ENCODE data around the gene PPFIA1. TPM values are rescaled to one million over a fixed set of nuclear protein-coding genes. Genes with fewer than 3 reads are reported as not detected.

Gene PPFIA1
- total RNA-seq, 2 donors from 2014 or later: 105 to 118 TPM

- Histone ChIP-seq H3K4me3 (ENCODE audit: low read length) (no peak overlapping the region), H3K36me3 (ENCODE audit: control insufficient read depth, insufficient read depth, low read length) (peaks cover 82% of the 10 kb centered on the region), H3K27me3 (ENCODE audit: control insufficient read depth, insufficient read depth, low read length, poor library complexity, severe bottlenecking) (no peaks in the 10 kb centered on the region), H3K4me1 (ENCODE audit: control insufficient read depth, insufficient read depth, low read length) (no peaks in the 10 kb centered on the region), H3K9me3 (ENCODE audit: control insufficient read depth, low read length) (no peaks in the 10 kb centered on the region), H3K9ac (ENCODE audit: extremely low read depth, low read length, poor library complexity, severe bottlenecking) (no peak overlapping the region), H3K27ac (ENCODE audit: low read depth, low read length) (no peak overlapping the region)
- TF ChIP-seq CTCF (conservative IDR thresholded peaks at IDR 0.05): no peak
- DNase-seq: peak; percentile 66
- Mint-ChIP-seq H3K4me3 (no peak overlapping the region), H3K36me3 (ENCODE audit: low read depth) (peaks cover 77% of the 10 kb centered on the region), H3K27ac (peak overlapping the region; percentile 55), H3K9me3 (no peaks in the 10 kb centered on the region), H3K4me1 (no peaks in the 10 kb centered on the region), H3K27me3 (ENCODE audit: insufficient read depth) (no peaks in the 10 kb centered on the region)
- WGBS, 2 experiments (ENCODE audit: insufficient coverage in 1 of 2, insufficient read length in 1 of 2): 95 to 97% methylated on average over 11 to 14 of the region's 14 CpGs
Measured at GRCh38 chr11:70424765-70425344, 154.4 kb downstream of the PPFIA1 start.

- no peaks in the 10 kb centered on the region for H3K27me3 ChIP-seq (ENCODE audit: control insufficient read depth, insufficient read depth, low read length, poor library complexity, severe bottlenecking)
- no peaks in the 10 kb centered on the region for H3K9me3 ChIP-seq (ENCODE audit: control insufficient read depth, low read length)
- H3K27ac Mint-ChIP-seq: no peak overlapping the region
- no peak for TF ChIP-seq CTCF (conservative IDR thresholded peaks at IDR 0.05)
- WGBS, 2 experiments (ENCODE audit: insufficient coverage in 1 of 2, insufficient read length in 1 of 2): 97 to 98% methylated on average over 11 of the region's 11 CpGs
- H3K36me3 ChIP-seq (ENCODE audit: control insufficient read depth, insufficient read depth, low read length): peaks cover 84% of the 10 kb centered on the region
- no peaks in the 10 kb centered on the region for H3K4me1 ChIP-seq (ENCODE audit: control insufficient read depth, insufficient read depth, low read length)
- peaks cover 76% of the 10 kb centered on the region for H3K36me3 Mint-ChIP-seq (ENCODE audit: low read depth)
- H3K27ac ChIP-seq (ENCODE audit: low read depth, low read length): no peak overlapping the region
- H3K4me3 ChIP-seq (ENCODE audit: low read length): no peak overlapping the region
- DNase-seq: no peak
- H3K27me3 Mint-ChIP-seq (ENCODE audit: insufficient read depth): no peaks in the 10 kb centered on the region
- no peak overlapping the region for H3K4me3 Mint-ChIP-seq
- no peaks in the 10 kb centered on the region for H3K9me3 Mint-ChIP-seq
- no peak overlapping the region for H3K9ac ChIP-seq (ENCODE audit: extremely low read depth, low read length, poor library complexity, severe bottlenecking)
- no peaks in the 10 kb centered on the region for H3K4me1 Mint-ChIP-seq
Measured at GRCh38 chr11:70427436-70427835, 156.9 kb downstream of the PPFIA1 start.

- H3K36me3 ChIP-seq (ENCODE audit: control insufficient read depth, insufficient read depth, low read length): peaks cover 81% of the 10 kb centered on the region
- H3K4me1 ChIP-seq (ENCODE audit: control insufficient read depth, insufficient read depth, low read length): no peaks in the 10 kb centered on the region
- WGBS, 2 experiments (ENCODE audit: insufficient coverage in 1 of 2, insufficient read length in 1 of 2): 96 to 98% methylated on average over 10 to 17 of the region's 18 CpGs
- no peak overlapping the region for H3K4me3 ChIP-seq (ENCODE audit: low read length)
- H3K9ac ChIP-seq (ENCODE audit: extremely low read depth, low read length, poor library complexity, severe bottlenecking): no peak overlapping the region
- H3K36me3 Mint-ChIP-seq (ENCODE audit: low read depth): peaks cover 74% of the 10 kb centered on the region
- no peaks in the 10 kb centered on the region for H3K9me3 ChIP-seq (ENCODE audit: control insufficient read depth, low read length)
- TF ChIP-seq CTCF (conservative IDR thresholded peaks at IDR 0.05): no peak
- no peak overlapping the region for H3K27ac Mint-ChIP-seq
- H3K4me1 Mint-ChIP-seq: no peaks in the 10 kb centered on the region
- H3K4me3 Mint-ChIP-seq: no peak overlapping the region
- H3K9me3 Mint-ChIP-seq: no peaks in the 10 kb centered on the region
- H3K27ac ChIP-seq (ENCODE audit: low read depth, low read length): no peak overlapping the region
- H3K27me3 ChIP-seq (ENCODE audit: control insufficient read depth, insufficient read depth, low read length, poor library complexity, severe bottlenecking): no peaks in the 10 kb centered on the region
- no peak for DNase-seq
- no peaks in the 10 kb centered on the region for H3K27me3 Mint-ChIP-seq (ENCODE audit: insufficient read depth)
Measured at GRCh38 chr11:70428701-70429427, 158.4 kb downstream of the PPFIA1 start.
